ENCODE data around the gene MIER2.

The MIER2 gene

GRCh38 chr19:328025-328505 is 16.5 kb downstream of the MIER2 start:
- no peak for DNase-seq

DNA sequence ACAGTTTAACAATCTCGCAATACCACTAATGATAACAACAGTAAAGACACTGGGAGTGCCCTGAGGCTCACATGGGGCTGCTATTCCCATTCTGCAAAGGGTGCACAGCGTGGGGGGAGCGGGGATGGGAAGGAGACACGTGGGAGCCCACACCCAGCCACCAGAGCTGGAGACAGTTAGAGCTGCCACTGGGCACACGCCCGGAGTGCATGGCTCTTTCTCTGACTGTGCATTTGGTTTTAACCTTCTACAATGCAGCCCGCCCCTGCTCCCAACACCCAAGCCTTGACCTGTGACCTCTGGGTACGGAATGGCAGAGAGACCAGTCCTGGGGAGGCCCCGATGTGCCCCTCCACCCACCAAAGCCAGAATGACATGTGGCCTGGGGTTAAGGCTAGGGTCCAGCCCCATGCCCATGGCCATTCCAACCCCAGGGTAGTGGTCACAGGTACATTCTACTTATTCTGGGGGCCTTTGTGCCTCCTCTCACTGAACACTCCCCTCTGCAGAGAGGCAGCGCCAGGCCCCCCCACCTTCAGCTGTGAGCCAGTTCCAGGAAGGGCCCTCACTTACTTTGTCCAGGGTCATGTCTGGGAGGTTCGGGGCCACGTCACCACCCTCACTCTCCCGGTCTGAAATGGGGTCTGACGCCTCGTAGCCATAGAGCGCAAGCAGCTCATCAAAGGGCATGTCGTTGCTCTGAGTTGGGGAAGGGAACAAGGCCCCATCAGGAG is 17.1 kb downstream of the MIER2 start:
- no peak for DNase-seq

GRCh38 chr19:326871-327270 is 17.7 kb downstream of the MIER2 start:
- no peak for DNase-seq

- no peak for DNase-seq
These were observed 18.5 kb downstream of the MIER2 start for GRCh38 chr19:325937-326565.

GRCh38 chr19:325173-325936 is 19.2 kb downstream of the MIER2 start:
- DNase-seq: no peak

DNA sequence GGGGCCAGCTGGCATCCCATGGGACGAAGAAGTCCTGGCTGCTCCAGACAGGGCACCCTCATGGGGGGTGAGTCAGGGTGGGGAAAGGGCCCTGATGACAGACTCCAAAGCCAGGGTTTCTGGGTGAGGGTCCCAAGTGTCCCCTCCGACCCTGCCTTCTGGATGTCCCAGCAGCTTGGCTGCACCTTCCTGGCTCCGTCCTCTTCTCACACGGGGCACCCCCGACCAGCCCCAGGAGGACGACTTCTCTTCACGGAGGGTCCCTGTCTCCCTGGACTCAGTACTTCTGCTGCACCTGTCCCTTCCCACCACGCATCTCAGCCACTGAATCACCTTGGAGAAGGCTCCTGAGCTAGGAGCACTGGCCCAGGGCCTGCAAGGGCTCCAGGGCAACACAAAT is 19.9 kb downstream of the MIER2 start:
- no peak for DNase-seq

GRCh38 chr19:322616-323015 is 22.0 kb downstream of the MIER2 start:
- no peak for DNase-seq

- no peak for DNase-seq
These were observed 26.2 kb downstream of the MIER2 start for GRCh38 chr19:318509-318774.

DNA sequence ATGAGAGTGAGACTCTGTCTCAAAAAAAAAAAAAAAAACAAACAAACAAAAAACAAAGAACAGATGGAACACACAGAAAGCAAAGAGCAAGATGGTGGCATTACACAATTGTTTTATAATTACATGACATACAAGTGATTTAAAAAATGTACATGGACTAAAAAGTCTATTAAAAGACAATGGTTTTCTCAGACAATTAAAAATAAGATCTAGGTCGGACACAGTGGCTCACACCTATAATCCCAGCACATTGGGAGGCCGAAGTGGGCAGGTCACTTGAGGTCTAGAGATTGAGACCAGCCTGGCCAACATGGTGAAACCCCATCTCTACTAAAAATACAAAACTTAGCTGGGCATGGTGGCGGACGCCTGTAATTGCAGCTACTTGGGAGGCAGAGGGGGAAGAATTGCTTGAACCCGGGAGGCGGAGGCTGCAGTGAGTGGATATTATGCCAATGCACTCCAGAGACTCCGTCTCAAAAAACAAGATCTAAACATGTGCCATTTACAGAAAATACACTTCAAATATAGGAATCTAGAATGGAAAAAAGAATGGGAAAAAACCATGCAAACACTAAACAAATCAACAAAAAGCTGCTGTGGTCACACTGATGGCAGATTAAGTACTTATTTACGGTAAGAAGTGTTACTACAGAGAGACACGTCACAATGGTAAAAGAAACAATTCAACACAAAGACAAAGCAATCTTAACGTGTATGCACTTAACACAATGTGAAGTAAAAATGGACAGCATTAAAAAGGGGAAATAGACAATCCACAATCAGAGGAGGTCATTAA is 26.7 kb downstream of the MIER2 start:
- DNase-seq: no peak

- DNase-seq: no peak
These were observed 28.8 kb downstream of the MIER2 start for GRCh38 chr19:315811-316210.

- DNase-seq: no peak
These were observed 30.4 kb downstream of the MIER2 start for GRCh38 chr19:313988-314815.

DNA sequence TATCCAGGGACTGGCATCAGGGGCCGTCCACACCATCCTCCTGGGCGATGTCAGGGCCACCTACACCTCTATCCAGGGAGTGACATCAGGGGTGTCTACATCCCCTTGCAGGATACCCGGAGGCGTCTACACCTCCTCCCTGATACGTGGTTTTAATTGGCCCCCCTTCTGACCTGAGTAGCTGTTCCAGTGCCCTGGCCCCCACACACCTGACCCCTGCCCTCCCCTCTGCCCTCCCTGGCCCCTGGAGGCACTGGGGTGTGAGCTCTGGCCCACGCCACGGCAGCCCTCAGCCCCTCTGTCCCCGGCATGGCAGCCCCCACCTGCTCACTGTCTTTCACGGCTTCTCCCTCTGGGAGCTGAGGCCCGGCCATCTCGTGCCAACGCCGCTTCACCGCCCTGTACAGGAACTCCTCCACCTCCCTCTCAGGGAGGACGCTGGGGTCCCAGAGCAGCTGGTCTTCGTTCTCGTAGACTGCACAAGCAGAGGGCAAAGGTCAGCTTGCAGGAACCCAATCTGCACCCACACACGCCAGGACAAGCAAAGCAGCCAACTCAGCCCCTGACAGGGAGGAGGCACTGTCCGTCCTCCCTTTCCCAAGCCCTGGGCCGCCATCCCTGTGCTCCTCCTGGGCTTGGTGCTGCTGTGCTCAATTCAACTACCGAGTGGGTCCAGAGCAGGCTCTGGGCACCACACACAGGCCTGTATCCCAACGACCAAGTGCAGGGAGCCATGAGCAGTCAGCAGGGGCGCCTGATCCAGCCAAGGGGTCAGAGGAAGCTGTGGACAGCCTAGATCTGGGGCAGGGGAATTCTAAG is 31.2 kb downstream of the MIER2 start:
- DNase-seq: no peak

DNA sequence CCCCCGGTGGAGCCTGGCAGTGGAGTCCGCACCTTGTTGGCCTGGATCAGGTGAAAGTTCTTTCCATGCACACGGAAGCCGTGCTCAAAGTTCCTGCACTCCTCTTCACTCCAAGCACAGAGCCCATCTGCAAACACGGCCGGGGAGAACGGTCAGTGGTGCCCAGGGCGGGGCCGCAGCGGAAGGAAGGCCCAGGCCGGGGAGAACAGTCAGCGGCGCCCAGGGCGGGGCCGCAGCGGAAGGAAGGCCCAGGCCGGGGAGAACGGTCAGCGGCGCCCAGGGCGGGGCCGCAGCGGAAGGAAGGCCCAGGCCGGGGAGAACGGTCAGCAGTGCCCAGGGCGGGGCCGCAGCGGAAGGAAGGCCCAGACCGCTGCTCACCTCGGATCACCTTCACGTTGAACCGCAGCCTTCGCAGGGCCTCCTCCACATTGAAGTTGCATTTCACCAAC is 32.8 kb downstream of the MIER2 start:
- DNase-seq: no peak

DNA sequence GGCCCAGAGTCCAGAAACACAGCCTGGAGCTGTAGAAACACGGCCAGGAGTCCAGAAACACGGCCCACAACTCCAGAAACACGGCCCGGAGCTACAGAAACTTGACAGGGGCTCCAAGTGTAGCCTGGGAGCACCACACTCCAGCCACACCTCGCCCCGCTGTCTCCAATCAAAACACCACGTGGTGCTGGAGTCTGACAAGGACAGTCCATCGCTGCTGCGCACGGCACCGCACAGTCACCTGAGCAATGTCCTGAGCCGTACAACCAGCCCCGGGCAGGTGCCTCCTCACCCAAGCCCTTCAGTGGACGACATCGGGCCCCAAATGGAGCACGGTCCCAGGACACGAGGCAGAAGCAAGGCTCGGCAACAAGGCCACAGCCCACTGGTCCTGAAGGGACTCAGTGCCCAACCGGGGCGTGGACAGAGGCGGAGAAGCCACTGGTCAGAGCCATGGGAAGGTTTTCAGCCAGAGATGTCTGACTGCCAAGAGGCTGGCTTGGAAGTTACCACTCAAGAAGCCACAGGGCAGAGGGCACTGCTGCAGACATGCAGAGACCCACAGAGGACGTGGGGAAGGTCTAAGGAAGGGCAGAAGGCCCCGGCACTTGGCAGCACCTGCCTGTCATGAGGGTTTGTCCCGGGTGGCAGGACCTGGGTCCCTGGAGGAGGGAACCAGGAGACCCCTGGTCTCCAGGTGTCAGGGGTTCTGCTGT is 33.7 kb downstream of the MIER2 start:
- no peak for DNase-seq

DNA sequence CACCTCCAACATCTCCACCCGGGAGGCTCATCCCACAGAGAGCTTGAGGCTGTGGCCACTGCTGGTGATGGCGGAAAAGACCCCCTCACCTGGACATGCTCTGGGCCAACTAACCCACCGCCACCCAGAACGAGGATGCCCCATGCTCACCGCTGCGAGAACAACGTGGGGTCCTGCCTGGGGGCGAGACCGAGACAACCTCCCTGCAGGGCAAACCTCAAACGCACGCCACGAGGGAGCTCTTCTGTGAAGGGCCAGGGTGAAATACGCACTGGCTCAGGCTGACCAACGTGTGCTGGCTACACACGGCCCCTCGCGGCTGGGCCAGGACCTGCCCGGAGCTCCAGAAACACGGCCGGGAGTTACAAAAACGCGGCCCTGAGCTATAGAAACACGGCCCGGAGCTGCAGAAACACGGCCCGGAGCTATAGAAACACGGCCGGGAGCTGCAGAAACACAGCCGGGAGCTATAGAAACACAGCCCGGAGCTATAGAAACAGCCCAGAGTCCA is 34.4 kb downstream of the MIER2 start:
- no peak for DNase-seq

DNA sequence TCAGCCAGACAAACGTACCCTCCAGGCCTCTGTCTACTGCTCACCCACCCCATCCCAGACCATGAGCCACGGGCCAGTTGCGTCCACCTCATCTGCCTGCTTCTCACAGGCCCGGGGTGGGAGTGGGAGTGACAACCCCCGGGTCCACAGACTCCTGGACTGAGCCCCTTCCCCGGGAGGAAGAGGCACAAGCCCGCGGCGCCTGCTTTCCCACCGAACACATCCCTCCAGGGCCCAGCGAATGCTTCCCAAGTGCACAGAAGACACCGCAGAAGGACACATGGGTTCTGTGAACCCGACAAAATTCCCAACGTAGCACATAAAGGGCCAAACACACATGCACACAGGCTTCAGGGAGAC is 35.4 kb downstream of the MIER2 start:
- DNase-seq: no peak

- DNase-seq: no peak
These were observed 36.0 kb downstream of the MIER2 start for GRCh38 chr19:308471-309205.

- DNase-seq: no peak
These were observed 36.7 kb downstream of the MIER2 start for GRCh38 chr19:307793-308420.

DNA sequence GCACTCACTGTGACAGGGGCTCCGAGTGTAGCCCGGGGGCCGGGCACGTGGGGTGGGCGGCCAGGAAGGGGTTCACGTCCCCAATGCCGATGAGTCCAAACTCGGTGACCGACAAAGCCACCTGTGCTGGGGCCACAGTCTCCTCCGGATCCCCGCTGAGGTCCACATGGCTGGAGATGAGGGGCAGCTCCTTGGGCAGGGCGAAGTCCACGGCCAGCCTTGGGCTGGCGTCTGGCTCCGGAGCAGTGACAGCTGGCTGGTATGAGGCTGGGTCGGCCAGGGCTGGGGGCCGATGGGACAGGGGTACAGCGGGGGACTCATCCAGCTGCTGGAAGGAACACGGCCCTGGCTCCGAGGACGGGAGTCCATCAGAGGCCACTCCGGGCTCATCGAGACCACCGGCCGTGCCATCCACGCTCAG is 37.5 kb downstream of the MIER2 start:
- DNase-seq: no peak
